GM19035 (cell line): ENCODE results near the gene HLA-DQB2.
"Not testable (repeated sequence)": the region's sequence is repeated elsewhere in the genome, so short reads cannot be mapped to it uniquely, and the experiment has no call there.

ENCODE experiments used
- ATAC-seq: cut with Tn5 transposase; IDR thresholded peaks from one replicate; pipeline ENCODE4 v1.9.1; 2021; ENCODE audit not compliant: unreplicated experiment

The HLA-DQB2 gene

GRCh38 chr6:32752580-32752979 is 10.8 kb downstream of the HLA-DQB2 start:
- no peak for ATAC-seq

GRCh38 chr6:32745649-32746048 is 17.7 kb downstream of the HLA-DQB2 start:
- ATAC-seq = not testable (repeated sequence)

GRCh38 chr6:32744776-32745175 is 18.6 kb downstream of the HLA-DQB2 start:
- no peak for ATAC-seq

DNA sequence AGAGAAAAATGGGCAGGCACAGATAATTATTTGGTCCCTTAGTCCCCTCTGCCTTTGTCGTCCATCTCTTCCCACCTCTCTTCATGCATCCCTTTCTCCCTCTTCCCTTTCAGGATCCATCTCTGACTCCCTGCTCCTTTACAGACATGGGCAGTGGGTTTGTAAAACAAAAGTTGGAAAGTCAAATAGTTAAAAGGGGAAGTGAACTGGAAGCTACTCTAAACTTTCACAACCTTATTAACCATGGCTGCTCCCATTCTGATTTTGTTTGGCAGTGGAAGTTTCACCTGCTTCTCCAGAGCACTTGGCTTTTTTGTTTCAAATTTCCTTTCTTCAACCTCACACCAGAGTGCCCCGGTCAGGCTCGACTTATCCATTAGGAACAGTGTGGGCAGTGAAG is 21.0 kb downstream of the HLA-DQB2 start:
- no peak for ATAC-seq

- no peak for ATAC-seq
Observed at GRCh38 chr6:32741031-32741960, 22.0 kb downstream of the HLA-DQB2 start, which contains the start of gene HLA-DQA2. Gene HLA-DQA2, plus strand, starts transcription at chr6:32741391. Its CDS starts 53 bp downstream, at chr6:32741444.

DNA sequence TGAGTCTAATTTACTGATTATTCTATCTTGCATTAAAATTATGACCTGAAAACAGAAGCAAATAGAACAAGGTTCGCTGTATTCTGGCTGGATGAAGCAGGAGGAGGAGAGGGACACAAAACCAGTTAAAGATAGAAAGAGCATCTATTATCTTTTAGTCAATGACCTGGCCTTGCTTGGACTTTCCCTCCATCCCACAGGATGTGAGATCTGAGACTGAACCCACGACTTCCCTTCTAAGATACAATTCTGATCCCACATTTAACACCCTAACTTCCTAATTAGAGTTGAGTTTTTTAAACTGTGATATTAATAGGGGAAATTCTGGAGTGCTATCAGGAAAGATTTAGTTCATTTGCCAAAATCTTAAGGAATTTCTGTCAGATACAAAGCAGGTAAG is 25.2 kb downstream of the HLA-DQB2 start:
- ATAC-seq = no peak

DNA sequence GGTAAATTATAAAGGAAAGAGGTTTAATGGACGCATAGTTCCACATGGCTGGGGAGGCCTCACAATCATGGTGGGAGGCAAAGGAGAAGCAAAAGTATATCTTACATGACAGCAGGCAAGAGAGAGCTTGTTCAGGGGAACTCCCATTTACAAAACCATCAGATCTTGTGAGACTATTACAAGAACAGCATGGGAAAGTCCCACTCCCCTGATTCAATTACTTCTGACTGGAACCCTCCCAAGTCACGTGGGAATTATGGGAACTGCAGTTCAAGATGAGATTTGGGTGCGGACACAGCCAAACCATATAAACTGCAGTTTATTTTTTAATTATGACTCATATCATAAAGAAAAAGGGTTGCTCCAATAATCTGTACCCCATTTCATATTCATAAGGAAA is 44.5 kb downstream of the HLA-DQB2 start:
- no peak for ATAC-seq

- ATAC-seq = no peak
Observed at GRCh38 chr6:32716396-32716795, 46.9 kb downstream of the HLA-DQB2 start.

DNA sequence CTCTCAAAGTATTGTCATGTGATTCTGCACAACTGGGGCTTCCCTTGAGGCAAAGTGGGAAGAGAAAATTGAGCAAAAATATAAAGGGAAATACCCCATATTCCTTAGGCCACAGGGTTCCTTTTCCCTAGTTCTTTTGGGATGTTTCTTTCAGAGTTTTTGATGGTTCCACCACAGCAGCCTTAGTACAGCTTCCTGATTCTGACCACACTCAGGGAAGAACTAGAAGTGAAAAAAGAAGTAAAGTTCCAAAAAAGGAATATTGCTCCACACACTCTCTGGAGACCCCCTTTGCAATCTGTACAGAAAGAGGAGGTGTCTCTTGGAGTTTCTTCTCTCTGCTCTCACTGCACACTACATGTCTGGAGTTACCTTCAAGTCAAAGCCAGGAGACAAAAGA is 50.1 kb downstream of the HLA-DQB2 start:
- no peak for ATAC-seq

DNA sequence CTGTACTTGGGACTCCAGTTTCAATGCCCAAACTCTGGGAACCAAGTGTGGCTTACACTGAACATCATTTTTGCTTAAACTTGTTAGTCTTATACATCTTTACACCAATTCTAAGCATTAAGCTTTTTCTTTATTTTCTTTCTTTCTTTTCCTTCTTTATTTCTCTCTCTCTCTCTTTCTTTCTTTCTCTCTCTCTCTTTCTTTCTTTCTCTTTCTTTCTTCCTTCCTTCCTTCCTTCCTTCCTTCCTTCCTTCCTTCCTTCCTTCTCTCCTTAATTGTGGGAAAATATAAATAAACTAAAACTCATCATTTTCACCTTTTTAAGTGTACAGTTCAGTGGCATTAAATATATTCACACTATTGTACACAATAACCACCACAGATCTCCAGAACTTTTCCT is 53.7 kb downstream of the HLA-DQB2 start:
- ATAC-seq = no peak
